Neutrophil (primary cell): ENCODE measurements around the gene GRAP2.
A peak's percentile ranks its signal among the peaks of the same experiment; 100 is the strongest.
"Not testable (repeated sequence)": the region's sequence is repeated elsewhere in the genome, so short reads cannot be mapped to it uniquely, and the experiment has no call there.

Experiments
- H3K27ac ChIP-seq: fragments of 200-600 bp; sonication (generic); 2 replicates; pipeline ENCODE4 v1.5.1; 2016; ENCODE audit warnings: mild to moderate bottlenecking, moderate library complexity
- H3K27me3 ChIP-seq: fragments of 200-600 bp; sonication (generic); 2 replicates; pipeline ENCODE4 v1.6.0; 2016; ENCODE audit warnings: mild to moderate bottlenecking
- H3K36me3 ChIP-seq: fragments of 200-600 bp; sonication (generic); 2 replicates; pipeline ENCODE4 v1.5.1; 2017
- H3K4me1 ChIP-seq, 2 experiments: fragments of 200-600 bp in 1 of 2; sonication (generic) in 1 of 2; 1 replicate in 1 of 2; 2 replicates in 1 of 2; pipeline versions ENCODE4 v1.5.1 to v1.6.1; 2013 to 2016; ENCODE audit warnings: low read depth in 1 of 2, low read length in 1 of 2, mild to moderate bottlenecking in 1 of 2, moderate library complexity in 1 of 2; ENCODE audit not compliant: control insufficient read depth in 1 of 2, insufficient read depth in 1 of 2
- H3K4me3 ChIP-seq, 2 experiments: fragments of 200-600 bp in 1 of 2; sonication (generic) in 1 of 2; 1 replicate in 1 of 2; 2 replicates in 1 of 2; pipeline ENCODE4 v1.5.1; 2013 to 2016; ENCODE audit warnings: low read depth in 1 of 2, low read length in 1 of 2, mild to moderate bottlenecking in 1 of 2, moderate library complexity in 1 of 2
- H3K9me3 ChIP-seq: fragments of 200-600 bp; sonication (generic); 2 replicates; pipeline ENCODE4 v1.5.1; 2016
- CTCF ChIP-seq: fragments of 200-600 bp; sonication (generic); IDR thresholded peaks from 2 replicates; pipeline ENCODE4 v1.5.1; 2016; ENCODE audit warnings: antibody characterized with exemption

Gene GRAP2

DNA sequence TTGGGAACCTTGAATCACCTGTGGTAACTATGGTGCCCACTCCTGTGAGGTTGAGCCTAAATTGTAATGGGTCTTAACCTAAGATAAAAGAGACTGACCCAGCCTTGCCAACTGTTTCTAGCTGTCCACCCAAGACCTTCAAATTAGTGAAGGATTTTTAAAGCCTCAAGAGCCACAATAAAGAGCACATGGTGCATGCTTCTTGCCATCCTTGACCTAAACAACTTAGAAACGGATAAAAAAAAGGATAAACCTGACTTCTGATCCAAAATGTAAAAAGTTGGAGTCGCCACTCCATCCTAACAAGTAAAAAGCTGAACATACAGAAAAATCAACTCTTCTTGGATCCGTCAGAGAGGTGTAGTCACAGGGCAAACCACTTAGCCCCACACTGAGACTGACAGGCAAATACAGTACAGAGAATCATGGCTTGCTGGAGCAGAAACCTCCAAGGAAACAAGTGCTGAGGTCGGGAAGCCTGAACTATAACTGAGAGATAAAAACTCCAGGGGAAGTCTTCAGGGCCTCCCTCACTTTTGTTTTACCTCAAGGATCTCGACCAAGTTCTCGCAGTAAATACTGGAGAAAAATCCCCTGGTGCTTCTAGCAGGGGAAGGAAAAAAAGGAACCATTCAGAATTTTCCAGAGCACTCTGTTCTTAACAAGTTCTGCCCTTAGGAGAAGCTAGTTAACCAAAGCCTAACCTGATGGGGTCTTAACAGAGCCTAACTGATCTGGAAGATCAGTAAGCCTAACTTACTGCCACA is 23.6 kb upstream of the GRAP2 start:
- H3K9me3 ChIP-seq = no peaks in the 10 kb centered on the region
- H3K4me1 ChIP-seq = peaks cover 14 to 16% of the 10 kb centered on the region in 2 experiments
- H3K36me3 ChIP-seq = no peaks in the 10 kb centered on the region
- H3K27me3 ChIP-seq = no peaks in the 10 kb centered on the region
- TF ChIP-seq CTCF = no peak
- no peak overlapping the region for H3K4me3 ChIP-seq
- H3K27ac ChIP-seq = peak overlapping the region; percentile 2

- peaks cover 18 to 20% of the 10 kb centered on the region in 2 experiments for H3K4me1 ChIP-seq
- no peak overlapping the region for H3K4me3 ChIP-seq
- TF ChIP-seq CTCF = no peak
- no peak overlapping the region for H3K27ac ChIP-seq
- H3K9me3 ChIP-seq = no peaks in the 10 kb centered on the region
- no peaks in the 10 kb centered on the region for H3K36me3 ChIP-seq
- H3K27me3 ChIP-seq = no peaks in the 10 kb centered on the region
These were observed 20.2 kb upstream of the GRAP2 start for GRCh38 chr22:39880722-39881121.

GRCh38 chr22:39883057-39883456 is 17.8 kb upstream of the GRAP2 start:
- Histone ChIP-seq H3K36me3 (no peaks in the 10 kb centered on the region), H3K4me3 (no peak overlapping the region), H3K27ac (no peak overlapping the region), H3K4me1 (peaks cover 5 to 7% of the 10 kb centered on the region in 2 experiments), H3K9me3 (no peaks in the 10 kb centered on the region), H3K27me3 (no peaks in the 10 kb centered on the region)
- no peak for TF ChIP-seq CTCF

GRCh38 chr22:39889924-39890323 is 11.0 kb upstream of the GRAP2 start:
- H3K4me3 ChIP-seq, H3K27me3 ChIP-seq, H3K9me3 ChIP-seq, H3K36me3 ChIP-seq, H3K27ac ChIP-seq: not testable (repeated sequence)
- H3K4me1 ChIP-seq = peaks cover 15 to 19% of the 10 kb centered on the region in 2 experiments

DNA sequence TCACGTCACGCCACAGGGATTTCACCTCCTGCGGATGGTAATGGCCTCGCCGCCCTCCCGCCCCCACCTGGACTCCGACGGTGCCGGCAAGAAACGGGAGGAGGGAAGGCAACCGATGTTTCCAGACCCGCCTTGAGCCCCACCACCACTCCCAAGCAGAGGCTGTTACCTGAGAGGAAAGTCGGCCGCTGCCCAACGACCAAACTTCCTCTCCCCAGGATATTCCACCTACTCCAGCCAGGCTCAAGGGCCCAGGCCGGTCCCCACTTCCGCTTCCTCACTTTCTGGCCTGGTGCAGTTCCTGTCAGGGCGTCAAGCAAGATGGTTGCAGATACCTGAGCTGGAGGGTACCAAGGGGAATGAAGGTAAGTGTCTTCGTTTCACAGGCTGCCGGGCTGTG is 7.4 kb upstream of the GRAP2 start, which contains the start of gene ENTHD1:
Gene ENTHD1, minus strand, starts transcription at position 235 of the 400 bp plus-strand sequence. CDS start 6,012 bp downstream, outside the sequence.
- H3K4me3 ChIP-seq = no peak within 1 kb of the TSS
- no peaks in the 10 kb centered on the region for H3K36me3 ChIP-seq
- TF ChIP-seq CTCF = no peak
- no peaks in the 10 kb centered on the region for H3K9me3 ChIP-seq
- H3K4me1 ChIP-seq = peaks cover 20 to 23% of the 10 kb centered on the region in 2 experiments
- H3K27me3 ChIP-seq = no peaks in the 10 kb centered on the region
- H3K27ac ChIP-seq = no peak within 1 kb of the TSS

DNA sequence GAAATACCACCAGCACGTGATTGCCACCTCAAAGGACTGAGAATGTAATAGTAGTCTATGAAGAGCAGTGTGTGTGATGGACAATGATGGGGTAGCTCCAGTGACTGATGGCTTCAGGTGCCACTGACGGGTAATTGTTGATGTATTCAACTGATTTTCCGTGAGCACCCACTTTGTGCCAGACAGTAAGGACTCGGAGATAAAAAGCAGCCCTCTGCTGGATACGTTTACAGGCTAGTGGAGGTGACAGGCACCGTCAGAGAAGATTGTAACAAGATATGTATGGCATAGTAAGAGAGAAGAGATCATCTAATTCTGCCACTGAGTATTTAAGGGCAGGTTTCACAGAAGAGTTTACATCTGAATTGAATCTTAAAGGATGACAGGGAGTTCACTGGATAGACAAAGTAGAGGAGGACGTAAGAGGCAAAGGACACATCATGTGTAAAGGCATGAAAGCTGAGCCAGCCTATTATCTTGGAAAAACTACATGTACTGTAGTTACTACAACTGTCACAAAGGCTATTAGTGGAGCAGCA is 6.3 kb upstream of the GRAP2 start:
- no peaks in the 10 kb centered on the region for H3K27me3 ChIP-seq
- H3K27ac ChIP-seq = no peak overlapping the region
- H3K9me3 ChIP-seq = no peaks in the 10 kb centered on the region
- no peak for TF ChIP-seq CTCF
- H3K36me3 ChIP-seq = no peaks in the 10 kb centered on the region
- H3K4me3 ChIP-seq = no peak overlapping the region
- H3K4me1 ChIP-seq = peaks cover 27 to 31% of the 10 kb centered on the region in 2 experiments
